PC-9 (cell line): ENCODE data around the gene CARS2. TPM values are rescaled to one million over a fixed set of nuclear protein-coding genes. Genes with fewer than 3 reads are reported as not detected.

Experiments used
- BruUV-seq: library from RNA; stranded (reverse); fragments of 400-500 nt; replicated peaks from 2 replicates; lab custom pipeline; 2021; lab: Mats Ljungman, UMichigan
- CTCF ChIA-PET: fragments of 300-600 bp; sonication (Branson Sonifier 250); formaldehyde crosslinking; loops from one replicate; lab custom pipeline; 2022; ENCODE audit warnings: antibody characterized with exemption; lab: Charles Lee
- POLR2A ChIA-PET: fragments of 300-600 bp; sonication (Branson Sonifier 250); formaldehyde crosslinking; loops from one replicate; lab custom pipeline; 2022; ENCODE audit warnings: antibody characterized with exemption; ENCODE audit not compliant: unreplicated experiment; lab: Charles Lee
- DNase-seq, 2 experiments: peaks; one replicate each; pipeline versions ENCODE4 v3.0.0 to v3.0.0-alpha.2; 2015 to 2022; ENCODE audit warnings: mixed read lengths in 1 of 2
- H2AFZ ChIP-seq: fragments of 200-600 bp; sonication (generic); 2 replicates; pipeline ENCODE4 v1.8.1; 2017; ENCODE audit warnings: antibody characterized with exemption
- H3F3A ChIP-seq: fragments of 200-600 bp; sonication (generic); 2 replicates; pipeline ENCODE4 v1.8.1; 2017; ENCODE audit warnings: antibody characterized with exemption, mild to moderate bottlenecking, low read depth; ENCODE audit not compliant: insufficient read depth
- H3K27ac ChIP-seq: fragments of 200-600 bp; sonication (generic); 2 replicates; pipeline ENCODE4 v1.6.1; 2016; ENCODE audit warnings: mixed run types
- H3K27me3 ChIP-seq: fragments of 200-600 bp; sonication (generic); 2 replicates; pipeline ENCODE4 v1.6.1; 2016; ENCODE audit warnings: low read depth, mixed run types; ENCODE audit not compliant: insufficient read depth
- H3K36me3 ChIP-seq: fragments of 200-600 bp; sonication (generic); 2 replicates; pipeline ENCODE4 v1.6.1; 2016; ENCODE audit warnings: low read depth, mixed run types
- H3K4me1 ChIP-seq: fragments of 200-600 bp; sonication (generic); replicated peaks from 2 replicates; pipeline ENCODE4 v1.6.1; 2016; ENCODE audit warnings: mixed run types; ENCODE audit not compliant: insufficient read depth
- H3K4me2 ChIP-seq: fragments of 200-600 bp; sonication (generic); 2 replicates; pipeline ENCODE4 v1.6.1; 2017; ENCODE audit warnings: mixed run types
- H3K4me3 ChIP-seq: fragments of 200-600 bp; sonication (generic); 2 replicates; pipeline ENCODE4 v1.6.1; 2016; ENCODE audit warnings: mixed run types
- H3K79me2 ChIP-seq: fragments of 200-600 bp; sonication (generic); 2 replicates; pipeline ENCODE4 v1.6.1; 2017; ENCODE audit warnings: low read depth, mixed run types
- H3K9me2 ChIP-seq: fragments of 200-600 bp; sonication (generic); 2 replicates; pipeline ENCODE4 v1.8.1; 2017; ENCODE audit warnings: mild to moderate bottlenecking; ENCODE audit not compliant: insufficient read depth
- H3K9me3 ChIP-seq: fragments of 200-600 bp; sonication (generic); 2 replicates; pipeline ENCODE4 v1.8.1; 2016; ENCODE audit warnings: low read depth; ENCODE audit not compliant: insufficient read depth
- H4K20me1 ChIP-seq: fragments of 200-600 bp; sonication (generic); 2 replicates; pipeline ENCODE4 v1.8.1; 2017; ENCODE audit not compliant: insufficient read depth
- CTCF ChIP-seq: fragments of 200-600 bp; sonication (generic); conservative IDR thresholded peaks from 2 replicates; pipeline ENCODE4 v1.6.1; 2017; ENCODE audit warnings: mixed run types, antibody characterized with exemption, mild to moderate bottlenecking, moderate library complexity
- EZH2 ChIP-seq: fragments of 200-600 bp; sonication (generic); IDR thresholded peaks from 2 replicates; pipeline ENCODE4 v1.8.0; 2017; ENCODE audit warnings: antibody characterized with exemption, low read depth
- intact Hi-C: fragments of 100-400 bp; cut with micrococcal nuclease; formaldehyde crosslinking; loops from one replicate; pipeline ENCODE4 v1.10.0; 2022; ENCODE audit not compliant: unreplicated experiment
- total RNA-seq: library from RNA; stranded (reverse); gene quantifications from 2 replicates; pipeline ENCODE4 v1.2.3, GENCODE V29; 2021

Gene CARS2
- total RNA-seq, 1 experiment from 2014 or later: 67.0 TPM

- H4K20me1 ChIP-seq: peaks cover 4% of the 10 kb centered on the region; the same call in 1 of the 2 replicates
- ChIA-PET POLR2A (no interaction called here), CTCF (no interaction called here)
- H3K9me2 ChIP-seq: no peaks in the 10 kb centered on the region
- no peak for DNase-seq
- BruUV-seq: no TSS peak
- no peak overlapping the region for H3K27ac ChIP-seq
- no peaks in the 10 kb centered on the region for H3K79me2 ChIP-seq
- H3F3A ChIP-seq: peaks cover 8% of the 10 kb centered on the region
- TF ChIP-seq EZH2 (no peak), CTCF (no peak)
- H3K4me3 ChIP-seq: no peak overlapping the region
- no peaks in the 10 kb centered on the region for H3K27me3 ChIP-seq
- no peaks in the 10 kb centered on the region for H3K4me1 ChIP-seq
- no peak overlapping the region for H2AFZ ChIP-seq
- H3K9me3 ChIP-seq: no peaks in the 10 kb centered on the region
- intact Hi-C loops: no loop called here
- no peak overlapping the region for H3K4me2 ChIP-seq
- peaks cover 18% of the 10 kb centered on the region for H3K36me3 ChIP-seq
Observed at GRCh38 chr13:110683921-110684320, 22.0 kb downstream of the CARS2 start.

- no peaks in the 10 kb centered on the region for H3K9me2 ChIP-seq
- H3K79me2 ChIP-seq: no peaks in the 10 kb centered on the region
- H4K20me1 ChIP-seq: peaks cover 4% of the 10 kb centered on the region; the same call in 1 of the 2 replicates
- no peaks in the 10 kb centered on the region for H3K27me3 ChIP-seq
- no TSS peak for BruUV-seq
- ChIA-PET POLR2A (no interaction called here), CTCF (no interaction called here)
- no peak overlapping the region for H2AFZ ChIP-seq
- no peaks in the 10 kb centered on the region for H3K4me1 ChIP-seq
- peaks cover 20% of the 10 kb centered on the region for H3K36me3 ChIP-seq
- H3K27ac ChIP-seq: no peak overlapping the region
- TF ChIP-seq CTCF (peak; percentile 53; the same call in 1 of the 2 replicates), EZH2 (no peak)
- peaks cover 8% of the 10 kb centered on the region for H3F3A ChIP-seq
- intact Hi-C loops: no loop called here
- no peak overlapping the region for H3K4me3 ChIP-seq
- no peak overlapping the region for H3K4me2 ChIP-seq
- no peaks in the 10 kb centered on the region for H3K9me3 ChIP-seq
- DNase-seq: no peak
Observed at GRCh38 chr13:110683203-110683883, 22.6 kb downstream of the CARS2 start.

GRCh38 chr13:110682746-110683145 lies 23.2 kb downstream of the CARS2 start:
- Histone ChIP-seq H3K9me3 (no peaks in the 10 kb centered on the region), H3K27me3 (no peaks in the 10 kb centered on the region), H3K79me2 (no peaks in the 10 kb centered on the region), H3K27ac (no peak overlapping the region), H3K9me2 (no peaks in the 10 kb centered on the region), H3K4me3 (no peak overlapping the region), H3K4me2 (no peak overlapping the region), H3K36me3 (peaks cover 25% of the 10 kb centered on the region), H4K20me1 (peaks cover 4% of the 10 kb centered on the region; the same call in 1 of the 2 replicates), H3F3A (peaks cover 8% of the 10 kb centered on the region), H2AFZ (no peak overlapping the region), H3K4me1 (no peaks in the 10 kb centered on the region)
- intact Hi-C loops: no loop called here
- no peak for TF ChIP-seq EZH2
- no peak for TF ChIP-seq CTCF
- CTCF ChIA-PET: no interaction called here
- POLR2A ChIA-PET: no interaction called here
- DNase-seq: no peak
- BruUV-seq: no TSS peak
